Tibial nerve (tissue), 4 donors: ENCODE data around the gene SBK2. TPM values are rescaled to one million over a fixed set of nuclear protein-coding genes. Genes with fewer than 3 reads are reported as not detected.
"Not testable (repeated sequence)": the region's sequence is repeated elsewhere in the genome, so short reads cannot be mapped to it uniquely, and the experiment has no call there.

Source experiments
- DNase-seq, 2 donors: peaks; one replicate each; pipeline ENCODE4 v3.0.0-alpha.2; 2019; ENCODE audit warnings: low spot score in 2 of 2
- H3K27ac ChIP-seq, 4 donors: fragments of 200-600 bp; sonication (generic) in 3 of 4; one replicate each; pipeline ENCODE4 v1.5.1; 2017 to 2019; ENCODE audit warnings: mild to moderate bottlenecking in 1 of 4
- H3K27me3 ChIP-seq, 2 donors: fragments of 200-600 bp; sonication (generic) in 1 of 2; one replicate each; pipeline versions ENCODE4 v1.5.1 to v1.6.0; 2017 to 2019
- H3K36me3 ChIP-seq, 3 donors: fragments of 200-600 bp; sonication (generic); one replicate each; pipeline ENCODE4 v1.5.1; 2018 to 2019
- H3K4me1 ChIP-seq, 4 donors: fragments of 200-600 bp; sonication (generic) in 3 of 4; one replicate each; pipeline ENCODE4 v1.5.1; 2017 to 2019
- H3K4me3 ChIP-seq, 4 donors: fragments of 200-600 bp; sonication (generic) in 3 of 4; one replicate each; pipeline ENCODE4 v1.5.1; 2017 to 2019; ENCODE audit warnings: mild to moderate bottlenecking in 1 of 4, moderate library complexity in 1 of 4
- H3K9me3 ChIP-seq, 4 donors: fragments of 200-600 bp; sonication (generic) in 3 of 4; one replicate each; pipeline ENCODE4 v1.5.1; 2017 to 2019
- CTCF ChIP-seq, 5 experiments: fragments of 200-600 bp in 3 of 5; fragments of 450-650 bp in 2 of 5; sonication (generic) in 3 of 5; IDR thresholded peaks; one replicate each; pipeline ENCODE4 v1.5.1; 2016 to 2019; ENCODE audit warnings: antibody characterized with exemption in 5 of 5, mild to moderate bottlenecking in 3 of 5, moderate library complexity in 2 of 5
- EP300 ChIP-seq, 2 donors: sonication (generic); formaldehyde crosslinking; IDR thresholded peaks; one replicate each; pipeline ENCODE4 v1.6.1; 2017; ENCODE audit warnings: antibody characterized with exemption in 2 of 2, mild to moderate bottlenecking in 1 of 2
- POLR2A ChIP-seq, 2 donors: fragments of 450-650 bp; IDR thresholded peaks; one replicate each; pipeline ENCODE4 v1.6.1; 2017; ENCODE audit warnings: antibody characterized with exemption in 2 of 2, mild to moderate bottlenecking in 2 of 2, moderate library complexity in 2 of 2
- WGBS, 2 donors: methylation state at CpG; one replicate each; pipeline ENCODE4 v1.1.5; 2018; 5-methylcytosine and 5-hydroxymethylcytosine counted together
- total RNA-seq, 4 donors: library from RNA; depleted of rRNA; stranded (reverse); fragments of >200 nt; gene quantifications; one replicate each; pipeline ENCODE4 v1.1.0, GENCODE V29; 2016

Gene SBK2
- total RNA-seq, result not detected

DNA sequence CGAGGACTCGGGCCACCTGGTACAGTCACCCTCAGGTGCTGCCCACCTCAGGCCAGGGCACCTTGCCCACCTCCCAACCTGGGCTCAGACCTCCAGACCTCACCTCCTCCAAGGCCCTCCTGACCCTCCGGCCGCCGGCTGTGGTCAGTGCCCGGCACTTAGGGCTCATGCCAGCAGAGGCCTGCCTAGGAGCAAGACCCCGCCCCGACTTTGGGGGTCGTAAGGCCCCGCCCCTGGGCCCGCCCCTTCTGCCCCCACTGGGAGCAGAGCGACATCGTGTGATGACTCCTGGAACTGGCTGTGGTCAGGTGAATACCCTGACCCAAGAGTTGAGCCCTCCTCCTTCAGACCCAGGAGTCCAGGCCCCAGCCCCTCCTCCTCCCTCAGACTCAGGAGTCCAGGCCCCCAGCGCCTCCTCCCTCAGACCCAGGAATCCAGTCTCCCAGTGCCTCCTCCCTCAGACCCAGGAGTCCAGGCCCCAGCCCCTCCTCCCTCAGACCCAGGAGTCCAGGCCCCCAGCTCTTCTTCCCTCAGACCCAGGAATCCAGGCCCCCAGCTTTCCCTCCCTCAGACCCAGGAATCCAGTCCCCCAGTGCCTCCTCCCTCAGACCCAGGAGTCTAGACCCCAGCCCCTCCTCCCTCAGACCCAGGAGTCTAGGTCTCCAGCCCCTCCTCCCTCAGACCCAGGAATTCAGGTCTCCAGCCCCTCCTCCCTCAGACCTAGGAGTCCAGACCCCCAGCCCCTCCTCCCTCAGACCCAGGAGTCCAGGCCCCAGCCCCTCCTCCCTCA, at the start of gene SBK2:
SBK2 (minus strand) TSS at position 183 of the 790 bp plus-strand sequence. CDS start 839 bp downstream, outside the sequence.
- Histone ChIP-seq H3K4me3 (no peak within 1 kb of the TSS), H3K9me3 (no peaks in the 10 kb centered on the region), H3K36me3 (no peaks in the 10 kb centered on the region), H3K27ac (no peak within 1 kb of the TSS), H3K27me3 (peaks cover 0 to 3% of the 10 kb centered on the region in 2 donors), H3K4me1 (no peaks in the 10 kb centered on the region)
- 33 to 44% methylated on average over 6 to 12 of the region's 14 CpGs for WGBS, 2 donors
- TF ChIP-seq EP300 (IDR thresholded peaks at IDR 0.05) (no peak), POLR2A (IDR thresholded peaks at IDR 0.05) (no peak), CTCF (IDR thresholded peaks at IDR 0.05) (no peak)
- no peak for DNase-seq

- DNase-seq, result peak in 1 of 2 donors; percentile 36
- Histone ChIP-seq H3K36me3 (no peaks in the 10 kb centered on the region), H3K27ac (peak overlapping the region in 3 of 4 donors; percentile 0 to 84 (median 79)), H3K27me3 (no peaks in the 10 kb centered on the region), H3K9me3 (no peaks in the 10 kb centered on the region), H3K4me3 (peak overlapping the region; percentile 2 to 50 (median 24)), H3K4me1 (peaks cover 0 to 45% (median 21%) of the 10 kb centered on the region in 4 donors)
- 4% methylated on average over 20 to 23 of the region's 36 CpGs for WGBS, 2 donors
- TF ChIP-seq CTCF (IDR thresholded peaks at IDR 0.05) (no peak), POLR2A (IDR thresholded peaks at IDR 0.05) (no peak), EP300 (IDR thresholded peaks at IDR 0.05) (no peak)
Measured at GRCh38 chr19:55585658-55586339, 48.9 kb upstream of the SBK2 start.

DNA sequence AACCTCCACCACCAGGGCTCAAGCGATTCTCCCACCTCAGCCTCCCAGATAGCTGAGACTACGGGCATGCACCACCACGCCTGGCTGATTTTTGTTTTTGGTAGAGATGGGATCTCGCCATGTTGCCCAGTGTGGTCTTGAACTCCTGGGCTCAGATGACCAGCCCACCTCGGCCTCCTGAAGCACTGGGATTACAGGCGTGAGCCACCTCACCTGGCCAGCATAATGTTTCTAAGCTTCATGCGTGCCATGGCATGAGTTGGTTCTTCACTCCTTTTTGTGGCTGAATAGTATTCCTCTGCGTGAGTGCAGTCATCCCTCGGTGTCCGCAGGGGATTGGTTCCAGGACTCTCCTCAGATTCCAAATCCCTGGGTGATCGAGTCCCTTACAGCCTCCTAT, 47.9 kb upstream of the SBK2 start:
- 82 to 92% methylated on average over 11 of the region's 11 CpGs for WGBS, 2 donors
- no peak overlapping the region for H3K4me3 ChIP-seq
- no peaks in the 10 kb centered on the region for H3K9me3 ChIP-seq
- no peak for DNase-seq
- no peak overlapping the region for H3K27ac ChIP-seq
- H3K4me1 ChIP-seq, result peaks cover 0 to 49% (median 21%) of the 10 kb centered on the region in 4 donors
- no peaks in the 10 kb centered on the region for H3K27me3 ChIP-seq
- no peaks in the 10 kb centered on the region for H3K36me3 ChIP-seq
- TF ChIP-seq EP300 (IDR thresholded peaks at IDR 0.05) (no peak), POLR2A (IDR thresholded peaks at IDR 0.05) (no peak), CTCF (IDR thresholded peaks at IDR 0.05) (no peak)

- not testable (repeated sequence) for H3K9me3 ChIP-seq, DNase-seq, H3K36me3 ChIP-seq, H3K4me3 ChIP-seq, H3K27ac ChIP-seq, H3K27me3 ChIP-seq
- H3K4me1 ChIP-seq, result peaks cover 0 to 57% (median 21%) of the 10 kb centered on the region in 4 donors
- 77 to 80% methylated on average over 8 of the region's 8 CpGs for WGBS, 2 donors
Measured at GRCh38 chr19:55583897-55584296, 47.0 kb upstream of the SBK2 start.

DNA sequence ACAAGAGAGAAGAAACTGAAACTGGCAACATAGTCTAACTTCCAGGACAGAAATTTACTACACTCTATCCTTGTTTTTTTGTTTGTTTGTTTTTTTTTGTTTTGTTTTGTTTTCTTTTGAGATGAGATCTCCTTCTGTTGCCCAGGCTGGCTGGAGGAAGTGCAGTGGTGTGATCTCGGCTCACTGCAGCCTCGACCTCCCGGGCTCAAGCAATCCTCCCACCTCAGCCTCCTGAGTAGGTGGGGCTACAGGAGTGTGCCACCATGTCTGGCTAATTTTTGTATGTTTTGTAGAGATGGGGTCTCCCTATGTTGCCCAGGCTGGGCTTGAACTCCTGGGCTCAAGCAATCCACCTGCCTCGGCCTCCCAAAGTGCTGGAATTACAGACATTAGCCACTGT, 45.4 kb upstream of the SBK2 start:
- not testable (repeated sequence) for H3K27ac ChIP-seq

DNA sequence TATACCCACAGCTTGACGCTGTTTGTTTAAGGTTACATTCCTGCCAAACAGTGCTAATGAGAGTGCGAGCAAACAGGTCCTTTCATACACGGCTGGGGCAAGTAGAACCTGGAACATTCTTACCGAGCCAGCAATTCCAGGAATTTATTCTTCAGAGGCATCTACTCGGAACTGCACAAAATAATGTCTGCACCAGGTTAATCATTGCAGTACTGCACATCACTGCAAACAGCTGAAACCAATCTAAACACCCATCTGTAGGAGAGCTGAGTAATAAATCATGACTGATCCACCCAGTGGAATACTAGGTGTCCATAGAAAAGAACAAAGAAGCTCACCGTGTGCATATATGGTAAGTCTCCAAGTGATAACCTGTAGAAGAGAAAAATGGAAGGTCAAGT, 44.9 kb upstream of the SBK2 start:
- Histone ChIP-seq H3K4me1 (peaks cover 0 to 43% (median 18%) of the 10 kb centered on the region in 4 donors), H3K9me3 (no peaks in the 10 kb centered on the region), H3K4me3 (no peak overlapping the region), H3K27me3 (no peaks in the 10 kb centered on the region), H3K36me3 (peaks cover 0 to 27% (median 0%) of the 10 kb centered on the region in 3 donors), H3K27ac (no peak overlapping the region)
- DNase-seq, result no peak
- TF ChIP-seq EP300 (IDR thresholded peaks at IDR 0.05) (no peak), CTCF (IDR thresholded peaks at IDR 0.05) (no peak), POLR2A (IDR thresholded peaks at IDR 0.05) (no peak)
- WGBS, 2 donors, result 33 to 45% methylated on average over 6 of the region's 6 CpGs

More for the DNA sequence above, 45.4 kb upstream of the SBK2 start:
- Histone ChIP-seq H3K36me3 (peaks cover 0 to 23% (median 0%) of the 10 kb centered on the region in 3 donors), H3K4me1 (peaks cover 0 to 47% (median 21%) of the 10 kb centered on the region in 4 donors)
- WGBS, 2 donors, result 79 to 84% methylated on average over 4 of the region's 4 CpGs
- not testable (repeated sequence) for H3K27me3 ChIP-seq, H3K4me3 ChIP-seq, DNase-seq, H3K9me3 ChIP-seq
